GM12891 (cell line): ENCODE results near the gene RIPK1.

Source experiments
- POLR2A ChIP-seq: IDR thresholded peaks from 2 replicates; pipeline ENCODE4 v1.6.1; 2011; ENCODE audit warnings: low read depth, low read length, control low read depth
- POLR2AphosphoS5 ChIP-seq: IDR thresholded peaks from 2 replicates; pipeline ENCODE4 v1.6.1; 2011; ENCODE audit warnings: low read depth, low read length, control low read depth
- POU2F2 ChIP-seq: IDR thresholded peaks from 2 replicates; pipeline ENCODE4 v1.6.1; 2011; ENCODE audit warnings: low read depth, mild to moderate bottlenecking, control low read depth, low read length, moderate library complexity
- SPI1 ChIP-seq: IDR thresholded peaks from 2 replicates; pipeline ENCODE4 v1.6.1; 2011; ENCODE audit warnings: low read depth, low read length, control low read depth
- TAF1 ChIP-seq: IDR thresholded peaks from 2 replicates; pipeline ENCODE4 v1.6.1; 2011; ENCODE audit warnings: low read depth, low read length, control low read depth

DNA sequence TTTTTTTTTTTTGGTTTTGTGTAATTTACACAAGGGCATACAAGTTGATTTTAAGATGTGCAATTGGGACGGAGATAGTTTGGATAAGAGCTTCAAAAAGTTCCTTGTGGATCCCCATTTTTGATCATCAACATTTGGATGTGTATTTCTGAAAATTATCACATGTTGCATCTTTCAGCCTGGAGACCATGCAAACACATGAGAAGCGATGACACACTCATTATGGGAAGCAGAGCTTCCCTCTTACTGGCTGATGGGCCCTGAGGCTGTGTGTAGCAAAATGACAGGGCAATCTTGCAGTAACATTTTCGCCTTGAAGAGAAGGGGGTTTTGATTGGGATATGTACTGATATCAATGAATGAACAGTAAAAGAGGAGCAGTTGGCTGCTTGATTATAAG is 22.0 kb upstream of the RIPK1 start:
- TF ChIP-seq POLR2A (no peak), POLR2AphosphoS5 (no peak), SPI1 (no peak), TAF1 (no peak), POU2F2 (no peak)
